MM.1S (cell line): ENCODE measurements around the gene CDHR5.

Source experiments
- EZH2 ChIP-seq: fragments of 300-600 bp; sonication (generic); optimal IDR thresholded peaks from 2 replicates; pipeline ENCODE3; 2017; ENCODE audit warnings: low read depth, mild to moderate bottlenecking, antibody characterized with exemption, low read length, mixed read lengths
- EZH2phosphoT487 ChIP-seq: fragments of 300-600 bp; sonication (generic); IDR thresholded peaks from 2 replicates; pipeline ENCODE4 v1.6.1; 2018; ENCODE audit warnings: antibody characterized with exemption, low read length
- TF ChIP-seq, protein P1 (sequence below): fragments of 300-600 bp; sonication (generic); IDR thresholded peaks from 2 replicates; pipeline ENCODE4 v1.5.1; 2016; ENCODE audit warnings: antibody characterized with exemption, low read length, mixed read lengths

DNA sequence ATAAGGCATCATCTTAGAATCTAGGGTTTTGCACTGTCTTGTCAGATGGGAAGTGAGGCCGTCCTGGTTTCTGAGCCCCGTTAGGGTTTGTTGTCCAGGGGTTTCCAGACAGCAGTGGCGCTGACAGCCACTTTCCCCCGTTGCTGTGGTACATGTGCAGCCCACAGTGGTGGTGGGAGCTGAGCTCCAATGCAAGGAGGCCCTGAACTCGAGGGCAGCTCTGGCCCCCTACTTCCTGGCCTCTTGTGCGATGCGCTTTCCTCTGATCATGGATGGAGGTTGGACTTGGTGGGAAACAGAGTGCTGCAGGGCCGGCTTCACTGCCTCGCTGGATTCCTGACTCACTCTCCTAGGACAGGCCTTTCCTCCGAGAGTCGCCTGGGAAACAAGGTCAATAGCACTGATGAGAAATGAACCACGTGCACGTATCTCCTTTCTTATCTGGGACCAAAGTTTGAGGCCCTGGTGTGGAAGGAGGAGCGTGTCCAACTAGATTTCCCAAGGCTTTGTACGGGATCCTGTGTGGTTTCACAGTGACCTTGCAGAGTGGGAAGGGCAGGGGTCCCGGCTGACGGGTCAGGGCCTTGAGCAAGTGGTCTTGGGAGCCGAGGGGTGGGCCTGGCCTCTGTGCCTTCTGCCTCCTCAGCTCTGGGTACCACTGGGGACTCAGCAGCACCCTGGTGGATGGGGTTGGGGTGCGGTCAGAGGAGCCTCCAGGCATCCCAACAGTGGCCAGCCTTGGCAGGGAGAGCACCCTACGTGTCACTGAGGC, 44.7 kb downstream of the CDHR5 start:
- TF ChIP-seq EZH2phosphoT487 (no peak), EZH2 (no peak)
- TF ChIP-seq, protein P1, sequence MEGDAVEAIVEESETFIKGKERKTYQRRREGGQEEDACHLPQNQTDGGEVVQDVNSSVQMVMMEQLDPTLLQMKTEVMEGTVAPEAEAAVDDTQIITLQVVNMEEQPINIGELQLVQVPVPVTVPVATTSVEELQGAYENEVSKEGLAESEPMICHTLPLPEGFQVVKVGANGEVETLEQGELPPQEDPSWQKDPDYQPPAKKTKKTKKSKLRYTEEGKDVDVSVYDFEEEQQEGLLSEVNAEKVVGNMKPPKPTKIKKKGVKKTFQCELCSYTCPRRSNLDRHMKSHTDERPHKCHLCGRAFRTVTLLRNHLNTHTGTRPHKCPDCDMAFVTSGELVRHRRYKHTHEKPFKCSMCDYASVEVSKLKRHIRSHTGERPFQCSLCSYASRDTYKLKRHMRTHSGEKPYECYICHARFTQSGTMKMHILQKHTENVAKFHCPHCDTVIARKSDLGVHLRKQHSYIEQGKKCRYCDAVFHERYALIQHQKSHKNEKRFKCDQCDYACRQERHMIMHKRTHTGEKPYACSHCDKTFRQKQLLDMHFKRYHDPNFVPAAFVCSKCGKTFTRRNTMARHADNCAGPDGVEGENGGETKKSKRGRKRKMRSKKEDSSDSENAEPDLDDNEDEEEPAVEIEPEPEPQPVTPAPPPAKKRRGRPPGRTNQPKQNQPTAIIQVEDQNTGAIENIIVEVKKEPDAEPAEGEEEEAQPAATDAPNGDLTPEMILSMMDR = no peak
